Measurements from ENCODE around the gene FBXL14.
A peak's percentile ranks its signal among the peaks of the same experiment; 100 is the strongest.

FBXL14 gene

DNA sequence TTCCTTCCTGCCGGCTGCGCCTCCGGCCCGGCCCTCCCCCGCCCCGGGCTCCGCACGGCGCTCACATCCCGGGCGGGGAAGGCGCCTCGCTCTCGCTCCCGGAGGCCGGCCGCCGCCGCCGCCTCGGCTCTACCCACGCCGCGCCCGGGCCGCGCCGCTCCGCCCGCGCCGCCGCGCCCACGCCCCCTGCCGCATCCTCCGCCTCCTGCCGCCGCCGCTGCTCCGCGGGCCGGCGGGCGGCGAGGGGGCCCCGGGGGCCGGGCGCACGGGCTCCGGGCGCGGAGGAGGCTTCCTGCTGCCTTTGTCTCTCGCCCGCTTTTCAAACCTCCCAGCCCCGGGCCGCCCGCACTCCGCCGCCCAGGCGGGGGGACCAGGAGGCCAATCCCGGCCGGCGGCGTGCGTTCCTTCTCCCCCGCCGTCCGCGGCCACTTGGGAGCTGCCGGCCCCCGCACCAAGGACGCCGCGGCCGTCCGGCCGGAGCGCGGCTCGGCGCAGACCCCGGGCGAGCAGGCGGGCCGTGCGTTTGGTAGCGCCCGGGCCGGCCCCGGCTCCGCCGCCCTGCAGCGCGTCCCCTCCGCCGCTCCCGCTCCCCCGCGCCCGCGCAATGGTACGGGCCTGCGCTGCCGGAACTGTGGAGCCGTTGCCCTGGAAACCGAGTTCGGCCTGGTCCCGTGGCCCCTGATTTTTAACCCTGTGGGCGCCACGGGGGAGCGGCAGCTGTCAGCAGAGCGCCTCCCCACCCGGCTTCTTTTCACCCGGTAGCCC lies at the start of gene FBXL14:
Gene FBXL14 (minus strand): TSS at position 321 of the 765 bp plus-strand sequence. CDS start 515 bp downstream, outside the sequence.
- TF ChIP-seq GATA1 (IDR thresholded peaks at IDR 0.05; ENCODE audit: low read depth, low read length) (no peak), POLR2A (IDR thresholded peaks at IDR 0.05; ENCODE audit: low read length) (peak; percentile 52)
- DNase-seq = peak; percentile 91 to 92

DNA sequence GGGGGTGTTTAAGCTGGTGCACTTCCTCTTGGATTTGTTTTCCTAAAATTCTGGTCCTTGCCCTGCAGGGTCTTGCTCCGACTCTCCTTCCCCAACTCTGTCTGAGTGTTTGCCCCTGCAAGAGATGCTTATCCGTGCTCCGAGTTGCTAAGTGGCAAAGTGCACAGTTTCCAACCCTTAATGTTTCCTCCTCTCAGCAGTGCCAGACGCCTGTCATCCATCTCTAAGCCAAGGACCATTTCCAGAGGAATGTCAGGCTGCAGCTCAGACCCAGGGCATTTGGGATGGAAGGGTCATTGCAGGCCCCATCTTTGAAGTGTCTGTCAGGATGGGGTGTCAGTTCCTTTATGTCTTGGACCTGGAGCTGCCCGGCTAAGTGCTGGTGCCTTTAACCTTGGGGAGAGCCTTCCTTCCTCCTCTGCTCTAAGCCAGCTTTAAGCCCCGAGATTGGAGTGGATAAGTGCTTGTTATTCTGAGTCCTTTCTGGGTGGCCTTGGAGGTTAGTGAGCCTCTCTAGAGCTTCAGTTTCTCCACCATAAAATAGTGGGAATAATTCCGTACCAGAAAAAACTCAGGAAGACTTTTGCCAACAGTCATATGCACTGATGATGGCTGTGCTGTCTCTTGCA lies 49.6 kb upstream of the FBXL14 start:
- no peak for DNase-seq
- no peak for TF ChIP-seq GATA1 (IDR thresholded peaks at IDR 0.05; ENCODE audit: low read depth, low read length)
- TF ChIP-seq POLR2A (IDR thresholded peaks at IDR 0.05; ENCODE audit: low read length) = no peak

DNA sequence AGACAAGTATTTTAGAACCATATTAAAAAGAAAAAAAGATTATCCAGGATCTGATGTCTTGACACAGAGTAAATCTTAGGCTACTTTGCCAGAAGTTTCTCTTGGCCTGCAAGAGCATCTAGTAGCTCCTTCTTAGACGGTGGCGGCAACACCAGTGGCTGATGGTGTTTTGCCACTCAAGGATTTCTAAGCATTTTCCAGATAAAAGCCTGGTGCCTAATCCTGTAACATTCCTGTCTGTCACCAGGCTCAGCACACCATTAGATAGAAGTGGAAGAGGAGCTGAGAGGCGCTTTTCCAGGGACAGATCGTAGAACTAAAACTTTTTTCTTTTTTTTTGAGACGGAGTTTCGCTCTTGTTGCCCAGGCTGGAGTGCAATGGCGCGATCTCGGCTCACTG lies 48.7 kb upstream of the FBXL14 start:
- DNase-seq = no peak
- TF ChIP-seq GATA1 (IDR thresholded peaks at IDR 0.05; ENCODE audit: low read depth, low read length) (no peak), POLR2A (IDR thresholded peaks at IDR 0.05; ENCODE audit: low read length) (no peak)

DNA sequence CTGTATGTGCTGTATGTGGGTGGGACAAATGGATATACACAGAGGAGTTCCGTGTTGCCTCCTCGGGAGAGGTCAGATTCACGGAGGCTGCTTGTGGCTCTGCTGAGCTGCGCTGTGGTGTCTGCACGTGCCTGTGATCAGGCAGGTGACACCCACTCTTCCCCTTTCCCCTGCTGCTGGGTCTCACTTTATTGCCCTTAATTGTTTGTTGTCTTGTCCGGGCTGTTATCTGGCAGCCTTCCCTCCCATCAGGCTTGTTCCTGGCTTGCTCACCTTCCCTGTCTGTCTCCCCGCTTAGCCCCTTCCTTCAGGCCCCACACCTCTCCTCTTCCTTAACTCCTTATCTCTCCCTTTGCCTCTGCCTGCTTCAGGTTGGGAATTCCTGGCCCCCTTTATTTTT lies 48.1 kb upstream of the FBXL14 start:
- TF ChIP-seq GATA1 (IDR thresholded peaks at IDR 0.05; ENCODE audit: low read depth, low read length) = no peak
- TF ChIP-seq POLR2A (IDR thresholded peaks at IDR 0.05; ENCODE audit: low read length) = no peak

DNA sequence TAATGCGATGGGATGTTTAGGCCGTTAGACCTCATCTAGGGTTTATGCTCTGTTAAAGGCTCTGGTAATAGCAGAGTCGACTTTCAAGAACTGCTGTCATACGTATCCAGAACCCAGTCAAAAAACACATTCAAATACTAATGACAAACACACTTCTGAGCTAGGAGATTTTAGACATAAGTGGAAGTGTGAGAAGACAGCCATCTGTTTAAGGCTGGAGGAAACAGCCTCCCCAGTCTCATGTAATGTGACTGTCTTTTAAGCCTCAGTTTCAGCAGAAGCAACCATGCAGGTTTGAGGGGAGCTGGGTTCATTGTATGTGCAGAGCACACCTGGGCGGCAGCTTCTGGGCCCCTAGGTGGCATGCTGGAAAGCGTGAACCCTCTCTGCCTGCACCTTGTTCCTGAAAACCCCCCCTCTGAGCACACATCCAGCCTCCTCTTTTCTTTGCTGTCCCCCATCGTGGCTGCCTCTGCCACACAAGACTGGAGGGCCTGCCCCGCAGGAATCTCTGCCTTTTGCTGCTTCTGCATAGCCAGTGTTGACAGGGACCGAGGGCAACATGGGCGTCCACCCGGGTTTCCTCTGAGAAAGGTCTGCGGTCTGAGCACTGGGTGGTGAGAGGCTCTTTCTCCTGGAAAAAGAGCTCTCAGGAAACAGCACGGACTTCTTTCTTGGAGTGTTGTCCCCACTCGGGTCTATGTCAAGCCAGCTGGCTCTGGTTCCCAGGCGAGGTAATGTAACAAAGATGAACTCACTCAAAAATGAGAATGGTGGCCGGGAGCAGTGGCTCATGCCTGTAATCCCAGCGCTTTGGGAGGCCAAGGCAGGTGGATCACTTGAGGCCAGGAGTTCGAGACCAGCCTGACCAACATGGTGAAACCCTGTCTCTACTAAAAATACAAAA lies 46.2 kb upstream of the FBXL14 start:
- no peak for DNase-seq
- TF ChIP-seq GATA1 (IDR thresholded peaks at IDR 0.05; ENCODE audit: low read depth, low read length) (no peak), POLR2A (IDR thresholded peaks at IDR 0.05; ENCODE audit: low read length) (no peak)

More for the DNA sequence above, 48.1 kb upstream of the FBXL14 start:
- no peak for DNase-seq

- TF ChIP-seq GATA1 (IDR thresholded peaks at IDR 0.05; ENCODE audit: low read depth, low read length) = no peak
- TF ChIP-seq POLR2A (IDR thresholded peaks at IDR 0.05; ENCODE audit: low read length) = no peak
Observed at GRCh38 chr12:1639538-1639937, 45.2 kb upstream of the FBXL14 start.

GRCh38 chr12:1638203-1638602 lies 43.8 kb upstream of the FBXL14 start:
- TF ChIP-seq POLR2A (IDR thresholded peaks at IDR 0.05; ENCODE audit: low read length) (no peak), GATA1 (IDR thresholded peaks at IDR 0.05; ENCODE audit: low read depth, low read length) (no peak)

More at GRCh38 chr12:1639538-1639937, 45.2 kb upstream of the FBXL14 start:
- DNase-seq = no peak

DNA sequence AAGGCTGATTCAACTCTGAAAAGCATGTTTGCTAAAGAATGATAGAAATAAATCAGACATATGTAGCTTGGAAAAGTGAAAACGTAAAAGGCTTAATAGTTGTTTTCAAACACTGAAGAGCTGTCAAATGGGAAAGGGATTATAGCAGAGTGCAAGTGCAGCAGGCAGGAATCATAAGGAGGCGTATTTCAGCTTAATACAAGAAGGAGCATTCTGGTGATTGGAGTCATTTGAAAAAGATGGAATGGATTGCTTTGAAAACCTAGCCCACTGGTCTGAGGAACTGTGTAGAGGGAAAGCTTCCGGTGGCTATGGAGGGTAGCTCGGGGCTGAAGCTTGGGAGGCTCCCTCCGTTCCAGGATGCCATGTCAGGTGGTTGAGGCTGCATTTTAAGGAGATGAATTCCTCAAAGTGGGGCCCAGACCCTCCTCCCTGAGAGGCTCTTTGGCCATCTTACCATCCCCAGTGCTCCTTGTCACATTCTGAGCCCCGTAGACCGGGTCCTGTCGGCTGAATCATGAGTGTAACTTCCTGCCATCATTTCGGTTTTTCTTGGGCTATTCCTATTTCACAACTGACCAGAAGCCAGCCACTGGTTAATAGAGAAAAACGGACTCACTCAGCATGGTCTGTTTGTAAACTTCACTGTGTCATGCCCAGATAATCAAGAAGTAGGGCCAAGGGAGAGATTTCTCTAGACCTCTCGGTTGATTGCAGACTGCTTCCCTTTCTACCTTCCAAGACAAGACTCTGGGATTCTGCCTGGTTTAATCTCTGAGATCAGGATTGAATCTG lies 41.1 kb upstream of the FBXL14 start:
- DNase-seq = no peak
- TF ChIP-seq GATA1 (IDR thresholded peaks at IDR 0.05; ENCODE audit: low read depth, low read length) = no peak
- TF ChIP-seq POLR2A (IDR thresholded peaks at IDR 0.05; ENCODE audit: low read length) = no peak

More at GRCh38 chr12:1638203-1638602, 43.8 kb upstream of the FBXL14 start:
- no peak for DNase-seq

DNA sequence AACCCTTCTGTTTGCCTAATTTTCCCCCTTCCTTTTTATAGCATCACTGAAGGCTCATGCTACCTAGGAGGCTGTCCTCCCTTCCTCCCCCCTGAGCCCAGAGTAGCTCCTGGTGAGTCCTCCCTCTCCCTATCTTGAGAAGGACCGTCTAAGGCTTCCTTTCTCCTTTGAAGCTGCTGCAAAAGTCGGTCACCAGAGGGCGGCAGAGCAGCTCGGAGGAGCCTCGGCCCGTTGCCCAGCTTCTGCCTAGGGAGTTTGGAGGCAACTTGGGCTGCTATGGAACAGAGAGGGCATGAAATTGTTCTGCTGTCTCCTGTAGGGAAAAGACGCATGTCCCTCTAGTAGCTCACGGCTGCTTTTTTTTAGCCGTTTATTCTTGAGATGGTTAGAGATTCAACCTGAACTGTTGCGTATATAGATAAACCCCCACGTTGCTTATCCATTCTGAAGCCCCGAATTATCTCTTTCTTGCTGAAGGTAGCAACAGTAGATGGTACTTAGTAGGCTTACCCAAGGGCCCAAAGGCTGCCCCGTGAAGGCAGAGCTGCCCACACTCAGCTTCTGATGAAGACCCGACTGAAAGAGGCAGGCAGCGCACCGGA lies 40.3 kb upstream of the FBXL14 start:
- TF ChIP-seq GATA1 (IDR thresholded peaks at IDR 0.05; ENCODE audit: low read depth, low read length) (no peak), POLR2A (IDR thresholded peaks at IDR 0.05; ENCODE audit: low read length) (no peak)
- DNase-seq = peak; percentile 80 to 87

GRCh38 chr12:1634149-1634548 lies 39.8 kb upstream of the FBXL14 start:
- no peak for TF ChIP-seq GATA1 (IDR thresholded peaks at IDR 0.05; ENCODE audit: low read depth, low read length)
- no peak for TF ChIP-seq POLR2A (IDR thresholded peaks at IDR 0.05; ENCODE audit: low read length)
- no peak for DNase-seq

GRCh38 chr12:1633459-1633858 lies 39.1 kb upstream of the FBXL14 start:
- no peak for TF ChIP-seq POLR2A (IDR thresholded peaks at IDR 0.05; ENCODE audit: low read length)
- TF ChIP-seq GATA1 (IDR thresholded peaks at IDR 0.05; ENCODE audit: low read depth, low read length) = no peak
- no peak for DNase-seq

DNA sequence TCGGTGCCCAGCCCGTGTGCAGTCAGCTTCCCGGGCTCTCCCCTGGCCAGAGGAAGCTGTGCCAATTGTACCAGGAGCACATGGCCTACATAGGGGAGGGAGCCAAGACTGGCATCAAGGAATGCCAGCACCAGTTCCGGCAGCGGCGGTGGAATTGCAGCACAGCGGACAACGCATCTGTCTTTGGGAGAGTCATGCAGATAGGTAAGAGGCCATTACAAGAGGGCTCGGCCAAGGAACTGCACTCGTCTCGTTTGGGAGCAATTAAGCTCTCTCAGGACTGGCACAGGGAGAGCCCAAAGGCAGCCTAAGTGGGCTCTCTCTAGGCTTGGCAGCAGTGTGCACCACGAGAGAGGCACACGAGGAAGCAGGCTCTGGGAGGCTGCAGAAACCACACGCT lies 38.3 kb upstream of the FBXL14 start:
- no peak for DNase-seq
- TF ChIP-seq GATA1 (IDR thresholded peaks at IDR 0.05; ENCODE audit: low read depth, low read length) (no peak), POLR2A (IDR thresholded peaks at IDR 0.05; ENCODE audit: low read length) (no peak)
